Measurements from ENCODE around the gene RAB8B. TPM values are rescaled to one million over a fixed set of nuclear protein-coding genes. Genes with fewer than 3 reads are reported as not detected.

Gene RAB8B
- total and polyA plus RNA-seq, 4 donors = 3.8 to 26.5 (median 7.6) TPM

DNA sequence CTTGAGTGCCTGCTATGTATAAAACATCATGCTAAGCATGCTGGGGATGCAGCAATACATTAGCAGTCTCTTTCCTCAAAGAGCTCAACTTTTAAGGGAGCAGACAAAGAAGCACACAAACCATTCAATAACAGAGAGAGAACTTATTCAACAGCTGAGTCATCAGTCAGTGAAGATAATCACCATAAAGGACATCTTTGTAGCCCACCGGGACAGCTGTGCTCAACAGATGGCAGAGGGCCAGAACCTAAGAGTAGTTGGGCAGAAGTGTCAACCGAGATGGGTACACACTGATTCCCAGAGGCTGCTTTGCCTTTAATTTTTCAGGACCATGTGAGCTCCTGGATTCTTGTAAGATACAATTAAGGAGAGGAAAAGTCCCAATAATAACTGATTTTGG, 4.2 kb upstream of the RAB8B start:
- Histone ChIP-seq H3K27ac (ENCODE audit: low read depth in 1 of 2, low read length in 2 of 2) (no peak overlapping the region), H3K4me1 (ENCODE audit: control insufficient read depth in 4 of 4, insufficient read depth in 4 of 4, low read length in 3 of 4) (peaks cover 0 to 10% (median 8%) of the 10 kb centered on the region in 4 donors), H3K9ac (ENCODE audit: low read depth in 1 of 2, low read length in 2 of 2) (no peak overlapping the region), H3K36me3 (ENCODE audit: control insufficient read depth in 4 of 4, insufficient read depth in 3 of 4, low read depth in 1 of 4, low read length in 3 of 4) (no peaks in the 10 kb centered on the region), H3K27me3 (ENCODE audit: control insufficient read depth in 4 of 4, insufficient read depth in 4 of 4, low read length in 3 of 4) (no peaks in the 10 kb centered on the region), H3K4me3 (ENCODE audit: low read depth in 1 of 3, low read length in 3 of 3) (no peak overlapping the region), H3K9me3 (ENCODE audit: control insufficient read depth in 4 of 4, low read length in 3 of 4) (no peaks in the 10 kb centered on the region)
- 78% methylated on average over 2 of the region's 2 CpGs for WGBS
- TF ChIP-seq TAF1 (conservative IDR thresholded peaks at IDR 0.05) (no peak), HNF4G (IDR thresholded peaks at IDR 0.05) (no peak), FOXA2 (IDR thresholded peaks at IDR 0.05) (no peak)
- TF ChIP-seq, protein P1, sequence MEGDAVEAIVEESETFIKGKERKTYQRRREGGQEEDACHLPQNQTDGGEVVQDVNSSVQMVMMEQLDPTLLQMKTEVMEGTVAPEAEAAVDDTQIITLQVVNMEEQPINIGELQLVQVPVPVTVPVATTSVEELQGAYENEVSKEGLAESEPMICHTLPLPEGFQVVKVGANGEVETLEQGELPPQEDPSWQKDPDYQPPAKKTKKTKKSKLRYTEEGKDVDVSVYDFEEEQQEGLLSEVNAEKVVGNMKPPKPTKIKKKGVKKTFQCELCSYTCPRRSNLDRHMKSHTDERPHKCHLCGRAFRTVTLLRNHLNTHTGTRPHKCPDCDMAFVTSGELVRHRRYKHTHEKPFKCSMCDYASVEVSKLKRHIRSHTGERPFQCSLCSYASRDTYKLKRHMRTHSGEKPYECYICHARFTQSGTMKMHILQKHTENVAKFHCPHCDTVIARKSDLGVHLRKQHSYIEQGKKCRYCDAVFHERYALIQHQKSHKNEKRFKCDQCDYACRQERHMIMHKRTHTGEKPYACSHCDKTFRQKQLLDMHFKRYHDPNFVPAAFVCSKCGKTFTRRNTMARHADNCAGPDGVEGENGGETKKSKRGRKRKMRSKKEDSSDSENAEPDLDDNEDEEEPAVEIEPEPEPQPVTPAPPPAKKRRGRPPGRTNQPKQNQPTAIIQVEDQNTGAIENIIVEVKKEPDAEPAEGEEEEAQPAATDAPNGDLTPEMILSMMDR (IDR thresholded peaks at IDR 0.05; ENCODE audit: low read depth, low read length, missing input control) = no peak
- TF ChIP-seq, protein P2, sequence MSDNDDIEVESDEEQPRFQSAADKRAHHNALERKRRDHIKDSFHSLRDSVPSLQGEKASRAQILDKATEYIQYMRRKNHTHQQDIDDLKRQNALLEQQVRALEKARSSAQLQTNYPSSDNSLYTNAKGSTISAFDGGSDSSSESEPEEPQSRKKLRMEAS (IDR thresholded peaks at IDR 0.05) = no peak
- no peak for DNase-seq (ENCODE audit: low spot score)

DNA sequence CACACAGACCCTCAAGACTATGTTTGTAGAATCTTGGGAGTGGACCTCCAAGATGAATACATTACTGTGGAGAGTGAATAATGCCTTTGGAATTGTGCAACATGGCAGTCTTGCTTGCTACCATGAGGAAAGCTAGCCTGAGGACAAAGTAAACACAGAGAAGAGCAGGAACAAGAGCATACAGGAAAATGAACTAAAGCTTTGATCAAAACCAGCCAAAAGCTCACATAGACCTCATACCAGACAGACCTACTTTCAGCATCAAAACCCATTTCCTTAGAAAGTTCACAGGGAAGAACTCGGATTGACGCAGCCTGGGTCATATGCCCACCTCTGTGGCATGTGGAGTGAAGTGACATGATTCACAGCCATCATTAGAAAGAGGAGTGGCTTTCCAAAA, 3.3 kb upstream of the RAB8B start:
- WGBS = 65% methylated on average over 2 of the region's 2 CpGs
- no peaks in the 10 kb centered on the region for H3K9me3 ChIP-seq (ENCODE audit: control insufficient read depth in 4 of 4, low read length in 3 of 4)
- no peak for TF ChIP-seq FOXA1 (IDR thresholded peaks at IDR 0.05)
- TF ChIP-seq, protein P1 (IDR thresholded peaks at IDR 0.05; ENCODE audit: low read depth, low read length, missing input control) = no peak
- TF ChIP-seq YY1 (IDR thresholded peaks at IDR 0.05) = no peak
- TF ChIP-seq, protein P3, sequence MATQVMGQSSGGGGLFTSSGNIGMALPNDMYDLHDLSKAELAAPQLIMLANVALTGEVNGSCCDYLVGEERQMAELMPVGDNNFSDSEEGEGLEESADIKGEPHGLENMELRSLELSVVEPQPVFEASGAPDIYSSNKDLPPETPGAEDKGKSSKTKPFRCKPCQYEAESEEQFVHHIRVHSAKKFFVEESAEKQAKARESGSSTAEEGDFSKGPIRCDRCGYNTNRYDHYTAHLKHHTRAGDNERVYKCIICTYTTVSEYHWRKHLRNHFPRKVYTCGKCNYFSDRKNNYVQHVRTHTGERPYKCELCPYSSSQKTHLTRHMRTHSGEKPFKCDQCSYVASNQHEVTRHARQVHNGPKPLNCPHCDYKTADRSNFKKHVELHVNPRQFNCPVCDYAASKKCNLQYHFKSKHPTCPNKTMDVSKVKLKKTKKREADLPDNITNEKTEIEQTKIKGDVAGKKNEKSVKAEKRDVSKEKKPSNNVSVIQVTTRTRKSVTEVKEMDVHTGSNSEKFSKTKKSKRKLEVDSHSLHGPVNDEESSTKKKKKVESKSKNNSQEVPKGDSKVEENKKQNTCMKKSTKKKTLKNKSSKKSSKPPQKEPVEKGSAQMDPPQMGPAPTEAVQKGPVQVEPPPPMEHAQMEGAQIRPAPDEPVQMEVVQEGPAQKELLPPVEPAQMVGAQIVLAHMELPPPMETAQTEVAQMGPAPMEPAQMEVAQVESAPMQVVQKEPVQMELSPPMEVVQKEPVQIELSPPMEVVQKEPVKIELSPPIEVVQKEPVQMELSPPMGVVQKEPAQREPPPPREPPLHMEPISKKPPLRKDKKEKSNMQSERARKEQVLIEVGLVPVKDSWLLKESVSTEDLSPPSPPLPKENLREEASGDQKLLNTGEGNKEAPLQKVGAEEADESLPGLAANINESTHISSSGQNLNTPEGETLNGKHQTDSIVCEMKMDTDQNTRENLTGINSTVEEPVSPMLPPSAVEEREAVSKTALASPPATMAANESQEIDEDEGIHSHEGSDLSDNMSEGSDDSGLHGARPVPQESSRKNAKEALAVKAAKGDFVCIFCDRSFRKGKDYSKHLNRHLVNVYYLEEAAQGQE (IDR thresholded peaks at IDR 0.05) = no peak
- no peak for TF ChIP-seq RAD21 (IDR thresholded peaks at IDR 0.05)
- TF ChIP-seq JUND (IDR thresholded peaks at IDR 0.05) = no peak
- TF ChIP-seq NR2F2 (IDR thresholded peaks at IDR 0.05) = no peak
- no peak for TF ChIP-seq GABPA (IDR thresholded peaks at IDR 0.05 in 1 of 2, conservative IDR thresholded peaks at IDR 0.05 in 1 of 2)
- TF ChIP-seq TAF1 (conservative IDR thresholded peaks at IDR 0.05) = no peak
- TF ChIP-seq, protein P2 (IDR thresholded peaks at IDR 0.05) = no peak
- TF ChIP-seq, protein P4, sequence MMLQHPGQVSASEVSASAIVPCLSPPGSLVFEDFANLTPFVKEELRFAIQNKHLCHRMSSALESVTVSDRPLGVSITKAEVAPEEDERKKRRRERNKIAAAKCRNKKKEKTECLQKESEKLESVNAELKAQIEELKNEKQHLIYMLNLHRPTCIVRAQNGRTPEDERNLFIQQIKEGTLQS (IDR thresholded peaks at IDR 0.05) = no peak
- TF ChIP-seq SP1 (IDR thresholded peaks at IDR 0.05) = no peak
- no peak for TF ChIP-seq HNF4G (IDR thresholded peaks at IDR 0.05)
- no peak for TF ChIP-seq HNF4A (conservative IDR thresholded peaks at IDR 0.05)
- TF ChIP-seq EGR1 (IDR thresholded peaks at IDR 0.05; ENCODE audit: low read depth in 2 of 2) = no peak
- no peak for TF ChIP-seq FOXA2 (IDR thresholded peaks at IDR 0.05)
- no peak for TF ChIP-seq RXRA (IDR thresholded peaks at IDR 0.05)
- H3K36me3 ChIP-seq (ENCODE audit: control insufficient read depth in 4 of 4, insufficient read depth in 3 of 4, low read depth in 1 of 4, low read length in 3 of 4) = no peaks in the 10 kb centered on the region
- H3K9ac ChIP-seq (ENCODE audit: low read depth in 1 of 2, low read length in 2 of 2) = no peak overlapping the region
- H3K27me3 ChIP-seq (ENCODE audit: control insufficient read depth in 4 of 4, insufficient read depth in 4 of 4, low read length in 3 of 4) = no peaks in the 10 kb centered on the region
- H3K27ac ChIP-seq (ENCODE audit: low read depth in 1 of 2, low read length in 2 of 2) = no peak overlapping the region
- H3K4me1 ChIP-seq (ENCODE audit: control insufficient read depth in 4 of 4, insufficient read depth in 4 of 4, low read length in 3 of 4) = peaks cover 0 to 18% (median 12%) of the 10 kb centered on the region in 4 donors
- H3K4me3 ChIP-seq (ENCODE audit: low read depth in 1 of 3, low read length in 3 of 3) = no peak overlapping the region
- no peak for DNase-seq (ENCODE audit: low spot score)
